ENCODE results near the gene NDUFS3.
A peak's percentile ranks its signal among the peaks of the same experiment; 100 is the strongest.
"Not testable (repeated sequence)": the region's sequence is repeated elsewhere in the genome, so short reads cannot be mapped to it uniquely, and the experiment has no call there.

The NDUFS3 gene

DNA sequence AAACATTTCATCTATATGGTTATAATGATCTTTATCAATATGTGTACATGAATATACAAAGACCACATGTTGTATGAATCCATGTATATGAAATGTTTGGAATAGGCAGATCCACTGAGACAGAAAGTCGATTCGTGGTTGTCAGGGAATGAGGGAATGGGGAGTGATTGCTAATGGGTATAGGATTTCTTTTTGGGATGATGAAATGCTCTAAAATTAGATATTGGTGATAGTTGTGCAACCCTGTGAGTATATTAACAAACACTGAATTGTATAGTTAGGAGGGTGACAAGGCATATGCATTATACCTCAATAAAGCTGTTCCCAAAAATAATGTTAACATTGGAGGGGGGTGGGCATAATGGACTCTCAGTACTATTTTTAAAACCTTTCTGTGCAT is 18.4 kb upstream of the NDUFS3 start:
- DNase-seq (ENCODE audit: low spot score), result no peak

- DNase-seq (ENCODE audit: low spot score), result not testable (repeated sequence)
Measured at GRCh38 chr11:47562393-47562792, 16.5 kb upstream of the NDUFS3 start.

- DNase-seq (ENCODE audit: low spot score), result not testable (repeated sequence)
Measured at GRCh38 chr11:47564366-47564765, 14.5 kb upstream of the NDUFS3 start.

GRCh38 chr11:47564933-47565339 is 13.9 kb upstream of the NDUFS3 start:
- no peak for DNase-seq (ENCODE audit: low spot score)

GRCh38 chr11:47565340-47566148 is 13.3 kb upstream of the NDUFS3 start, which contains the start of gene PTPMT1:
Gene PTPMT1, plus strand, starts transcription at chr11:47565599. Its CDS starts 24 bp downstream, at chr11:47565623.
- no peak for DNase-seq (ENCODE audit: low spot score)

DNA sequence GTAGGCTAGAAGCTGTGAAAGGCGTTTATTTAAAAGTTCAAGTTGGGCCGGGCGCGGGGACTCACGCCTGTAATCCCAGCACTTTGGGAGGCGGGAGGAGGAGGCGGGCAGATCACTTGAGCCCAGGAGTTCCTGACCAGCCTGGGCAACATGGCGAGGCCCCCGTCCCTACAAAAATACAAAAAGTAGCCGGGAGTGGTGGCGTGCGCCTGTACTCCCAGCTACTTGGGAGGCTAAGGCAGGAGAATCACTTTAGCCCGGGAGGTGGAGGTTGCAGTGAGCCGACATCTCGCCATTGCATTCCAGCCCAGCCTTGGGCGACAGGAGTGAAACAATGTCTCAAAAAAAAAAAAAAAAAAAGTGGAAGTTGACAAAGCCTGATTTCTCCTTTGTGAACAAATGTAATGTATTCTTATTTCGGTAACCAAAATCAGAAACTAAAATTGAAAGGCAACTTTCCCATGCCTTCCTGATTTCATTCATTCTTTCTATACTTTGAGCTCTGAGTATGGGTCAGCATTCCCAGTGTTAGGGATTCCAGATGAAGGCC is 12.7 kb upstream of the NDUFS3 start:
- DNase-seq (ENCODE audit: low spot score), result no peak

DNA sequence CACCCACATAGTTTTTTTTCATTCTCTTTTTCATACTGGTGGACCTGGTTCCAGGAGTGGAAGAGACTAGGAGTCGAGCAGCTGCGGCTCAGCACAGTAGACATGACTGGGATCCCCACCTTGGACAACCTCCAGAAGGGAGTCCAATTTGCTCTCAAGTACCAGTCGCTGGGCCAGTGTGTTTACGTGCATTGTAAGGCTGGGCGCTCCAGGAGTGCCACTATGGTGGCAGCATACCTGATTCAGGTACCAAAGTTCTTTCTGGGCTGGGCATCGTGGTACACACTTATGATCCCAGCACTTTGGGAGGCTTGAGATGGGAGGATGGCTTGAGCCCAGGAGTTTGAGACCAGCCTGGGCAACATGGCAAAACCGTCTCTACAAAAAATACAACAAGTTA is 9.2 kb upstream of the NDUFS3 start:
- DNase-seq (ENCODE audit: low spot score), result no peak

- DNase-seq (ENCODE audit: low spot score), result no peak
Measured at GRCh38 chr11:47570651-47571356, 8.1 kb upstream of the NDUFS3 start.

- no peak for DNase-seq (ENCODE audit: low spot score)
Measured at GRCh38 chr11:47571357-47571729, 7.5 kb upstream of the NDUFS3 start.

GRCh38 chr11:47571895-47572294 is 7.0 kb upstream of the NDUFS3 start:
- no peak for DNase-seq (ENCODE audit: low spot score)

DNA sequence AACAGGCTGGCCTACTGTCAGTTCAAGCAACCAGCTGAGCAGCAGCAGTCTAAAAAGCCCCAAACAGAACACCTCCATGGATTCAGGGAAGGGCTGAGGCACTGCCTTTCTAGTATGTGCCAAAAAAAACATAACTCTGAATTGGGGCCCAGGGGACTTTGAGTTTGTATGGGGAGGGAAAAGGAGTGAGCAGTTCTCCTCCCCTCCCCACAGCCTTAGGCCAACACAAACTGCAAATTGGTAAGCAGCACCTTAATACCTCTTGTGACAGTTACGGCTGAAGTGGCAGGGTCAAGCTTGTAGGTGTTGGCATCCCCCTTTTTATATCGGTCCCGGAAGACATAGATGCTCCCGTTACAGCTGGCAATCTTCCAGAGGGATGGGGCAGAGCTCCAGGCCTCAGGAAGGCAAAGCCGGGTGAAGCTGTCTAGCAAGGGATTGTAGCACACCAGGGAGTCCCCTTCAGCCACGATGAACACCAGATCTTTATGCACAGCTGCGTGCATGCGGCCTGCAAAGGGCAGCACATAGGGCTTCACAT is 6.1 kb upstream of the NDUFS3 start:
- DNase-seq (ENCODE audit: low spot score), result no peak

DNA sequence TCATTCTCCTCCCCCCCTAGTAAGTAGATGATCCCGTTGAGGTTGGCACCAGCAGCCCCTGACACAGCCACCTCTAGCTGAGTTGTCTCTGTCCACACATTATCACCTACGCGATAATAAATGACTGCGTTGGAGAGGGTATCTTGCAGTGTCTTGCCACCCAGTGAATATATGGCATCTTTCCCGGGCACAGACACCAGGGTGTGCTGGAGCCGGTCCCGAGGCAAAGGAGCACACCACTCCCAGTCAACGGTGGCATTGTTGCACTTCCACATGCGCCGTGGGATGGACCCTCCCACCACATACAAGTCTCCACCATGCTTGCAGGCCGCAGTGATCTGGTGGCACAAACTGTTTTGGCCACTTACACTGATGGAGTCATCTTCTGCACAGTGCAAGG is 5.6 kb upstream of the NDUFS3 start:
- DNase-seq (ENCODE audit: low spot score), result peak; percentile 55

GRCh38 chr11:47577460-47578041 is 1.3 kb upstream of the NDUFS3 start:
- no peak for DNase-seq (ENCODE audit: low spot score)

DNA sequence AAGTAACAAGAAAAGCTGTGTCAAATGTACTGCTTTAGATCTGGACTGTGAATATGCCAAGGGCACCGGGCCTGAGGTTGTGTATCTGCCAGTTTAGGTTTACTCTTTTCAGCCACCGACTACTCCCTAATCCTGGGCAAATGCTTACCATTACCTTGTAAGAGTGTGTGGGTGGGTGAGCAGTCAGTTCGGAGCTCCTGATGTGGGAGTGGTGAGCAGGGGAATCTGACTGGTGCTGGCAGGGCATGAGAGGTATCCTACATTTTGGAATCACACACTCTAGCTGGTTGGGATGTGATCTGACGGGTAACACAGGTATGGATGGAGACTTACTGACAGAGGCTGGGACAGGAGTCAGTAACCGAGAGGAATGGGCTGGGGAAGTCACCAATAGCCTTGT is 5.0 kb downstream of the NDUFS3 start:
- no peak for DNase-seq (ENCODE audit: low spot score)

GRCh38 chr11:47586098-47586855 is 7.4 kb downstream of the NDUFS3 start, which contains the start of gene FAM180B:
Gene FAM180B, plus strand, starts transcription at chr11:47586678. Its CDS starts 91 bp downstream, at chr11:47586769.
- peak; percentile 54 for DNase-seq (ENCODE audit: low spot score)

DNA sequence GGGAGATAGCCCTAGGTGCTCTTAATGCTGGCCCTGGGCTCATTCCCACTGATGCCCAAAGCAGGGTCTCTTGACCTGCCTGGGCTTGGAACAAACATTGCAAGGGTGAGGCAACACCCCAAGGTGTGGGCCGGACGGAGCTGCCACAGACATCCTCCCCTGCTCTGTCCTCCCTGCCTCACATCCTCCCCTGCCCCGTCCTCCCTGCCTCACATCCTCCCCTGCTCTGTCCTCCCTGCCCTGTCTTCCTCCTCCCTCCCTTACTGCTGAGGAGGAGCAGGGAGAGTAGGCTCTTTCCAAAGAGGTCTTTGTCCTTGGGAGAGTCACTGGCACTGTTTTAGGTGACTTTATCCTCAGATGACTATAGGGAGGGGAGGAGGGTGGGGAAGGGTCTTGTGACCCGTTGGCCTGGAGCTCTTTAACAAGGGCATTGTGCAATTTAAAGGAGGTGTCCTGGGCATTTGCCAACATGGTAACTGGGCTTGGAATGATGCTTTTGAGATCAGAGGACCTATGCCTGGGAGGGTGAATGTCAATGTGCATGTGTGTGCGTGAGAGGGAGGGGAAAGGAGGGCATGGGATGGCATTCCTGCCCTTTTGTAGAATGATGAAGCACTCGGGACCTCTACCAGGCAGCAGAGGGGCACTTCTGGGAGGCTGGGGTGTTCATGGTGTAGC is 8.3 kb downstream of the NDUFS3 start:
- no peak for DNase-seq (ENCODE audit: low spot score)

- peak; percentile 67 for DNase-seq (ENCODE audit: low spot score)
Measured at GRCh38 chr11:47587723-47588326, 9.0 kb downstream of the NDUFS3 start.

- DNase-seq (ENCODE audit: low spot score), result no peak
Measured at GRCh38 chr11:47589118-47589517, 10.2 kb downstream of the NDUFS3 start.

GRCh38 chr11:47589584-47589976 is 10.7 kb downstream of the NDUFS3 start:
- no peak for DNase-seq (ENCODE audit: low spot score)
